HL-60 (cell line): Measurements from ENCODE around the gene SLC6A8.

Experiments
- DNase-seq, 2 experiments: peaks; one replicate each; pipeline ENCODE4 v3.0.0-alpha.2; 2010 to 2020; ENCODE audit warnings: low read depth in 1 of 2, low spot score in 1 of 2
- H3K27ac ChIP-seq: fragments of 250-450 bp; sonication (Bioruptor Pico); replicated peaks from 2 replicates; pipeline ENCODE4 v1.5.1; 2020; ENCODE audit warnings: mild to moderate bottlenecking, moderate library complexity
- H3K27me3 ChIP-seq: fragments of 250-450 bp; sonication (Bioruptor Pico); 2 replicates; pipeline ENCODE4 v1.5.1; 2021; ENCODE audit warnings: mild to moderate bottlenecking, moderate library complexity; ENCODE audit not compliant: insufficient read depth, poor library complexity, severe bottlenecking
- H3K4me3 ChIP-seq: replicated peaks from 2 replicates; pipeline ENCODE4 v1.5.1; 2011; ENCODE audit warnings: mild to moderate bottlenecking, control low read depth, low read length; ENCODE audit not compliant: insufficient read depth
- CTCF ChIP-seq: IDR thresholded peaks from one replicate; pipeline ENCODE4 v1.5.1; 2011; ENCODE audit warnings: low read length, control low read depth, inconsistent platforms; ENCODE audit not compliant: insufficient read depth
- GABPA ChIP-seq: IDR thresholded peaks from 2 replicates; pipeline ENCODE4 v1.6.1; 2012; ENCODE audit warnings: low read depth
- POLR2AphosphoS5 ChIP-seq: IDR thresholded peaks from 2 replicates; pipeline ENCODE4 v1.6.1; 2012; ENCODE audit warnings: low read depth
- REST ChIP-seq: IDR thresholded peaks from 2 replicates; pipeline ENCODE4 v1.6.1; 2012; ENCODE audit warnings: low read depth; ENCODE audit not compliant: insufficient replicate concordance
- SPI1 ChIP-seq: IDR thresholded peaks from 2 replicates; pipeline ENCODE4 v1.6.1; 2012; ENCODE audit warnings: low read depth, mild to moderate bottlenecking, borderline replicate concordance

The SLC6A8 gene

DNA sequence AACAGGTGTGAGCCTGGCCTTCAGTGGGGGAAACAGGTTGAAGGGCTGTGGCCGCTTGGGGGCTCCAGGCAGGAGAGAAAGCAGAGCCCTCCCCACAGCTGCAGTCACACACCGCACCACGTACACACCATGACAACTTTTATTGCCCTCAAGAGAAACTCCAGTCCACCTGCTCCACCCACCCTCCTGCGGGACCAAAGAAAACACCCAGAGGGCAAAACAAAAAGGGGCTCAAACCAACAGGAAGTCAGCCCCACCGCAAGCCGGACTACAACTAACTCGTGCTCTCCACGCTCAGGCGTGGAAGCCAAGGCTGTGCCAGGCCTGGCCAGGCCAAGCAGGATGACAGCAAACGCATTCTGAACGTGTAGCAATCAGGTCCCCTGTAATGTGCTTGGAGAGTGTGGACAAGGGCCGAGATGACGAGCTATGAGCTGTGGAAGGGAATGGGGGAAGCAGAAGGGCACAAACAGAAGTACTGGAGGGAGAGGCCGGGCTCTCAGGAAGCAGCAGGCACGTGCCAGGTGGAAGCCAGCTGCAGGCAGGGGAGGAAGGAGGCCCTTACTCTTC is 12.7 kb downstream of the SLC6A8 start:
- H3K4me3 ChIP-seq, result no peak overlapping the region
- TF ChIP-seq SPI1 (no peak), POLR2AphosphoS5 (no peak), CTCF (no peak), GABPA (no peak), REST (no peak)
- no peaks in the 10 kb centered on the region for H3K27me3 ChIP-seq
- no peak for DNase-seq
- H3K27ac ChIP-seq, result no peak overlapping the region

GRCh38 chrX:153700967-153701366 is 13.2 kb downstream of the SLC6A8 start:
- TF ChIP-seq GABPA (no peak), REST (no peak), CTCF (no peak), POLR2AphosphoS5 (no peak), SPI1 (no peak)
- no peak for DNase-seq
- H3K27me3 ChIP-seq, result no peaks in the 10 kb centered on the region
- H3K4me3 ChIP-seq, result no peak overlapping the region
- H3K27ac ChIP-seq, result no peak overlapping the region

GRCh38 chrX:153701706-153702105 is 14.0 kb downstream of the SLC6A8 start:
- no peak overlapping the region for H3K27ac ChIP-seq

More at GRCh38 chrX:153701706-153702105, 14.0 kb downstream of the SLC6A8 start:
- no peak for DNase-seq
- Histone ChIP-seq H3K27me3 (no peaks in the 10 kb centered on the region), H3K4me3 (no peak overlapping the region)
- TF ChIP-seq CTCF (no peak), SPI1 (no peak), REST (no peak), GABPA (no peak), POLR2AphosphoS5 (no peak)
